ENCODE results near the gene CACNA1C.

The CACNA1C gene

DNA sequence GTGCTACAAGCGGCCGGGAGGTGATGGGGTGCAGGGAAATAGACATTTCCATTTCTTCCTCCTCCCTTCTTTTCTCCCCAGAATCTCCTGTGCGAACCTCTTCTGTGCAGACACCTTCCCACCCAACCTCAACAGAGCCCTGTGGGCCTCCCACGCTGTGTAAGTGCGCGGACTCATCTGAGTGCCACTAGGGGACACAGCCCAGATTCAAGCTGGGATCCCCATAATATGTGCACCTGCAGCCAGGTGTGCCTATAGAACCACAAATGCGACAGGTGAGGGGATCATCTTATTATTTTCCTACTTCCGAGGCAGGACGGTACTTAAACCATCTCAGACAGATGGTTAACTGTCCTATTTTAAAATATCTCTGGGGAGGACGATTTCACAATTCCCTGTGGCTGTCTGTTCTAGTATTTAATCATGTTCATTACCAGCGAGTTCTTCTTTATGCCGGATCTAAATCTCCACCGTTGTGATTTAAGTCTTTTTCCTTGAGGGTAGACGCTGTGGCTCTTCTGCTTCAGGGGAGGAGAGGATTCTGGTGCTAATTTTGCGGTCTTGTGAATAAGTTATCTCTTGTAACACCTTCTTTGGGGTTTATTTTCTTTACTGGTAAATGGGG lies 17.2 kb upstream of the CACNA1C start:
- DNase-seq, result no peak

- DNase-seq, result no peak
Observed at GRCh38 chr12:2039034-2039433, 13.8 kb upstream of the CACNA1C start.

DNA sequence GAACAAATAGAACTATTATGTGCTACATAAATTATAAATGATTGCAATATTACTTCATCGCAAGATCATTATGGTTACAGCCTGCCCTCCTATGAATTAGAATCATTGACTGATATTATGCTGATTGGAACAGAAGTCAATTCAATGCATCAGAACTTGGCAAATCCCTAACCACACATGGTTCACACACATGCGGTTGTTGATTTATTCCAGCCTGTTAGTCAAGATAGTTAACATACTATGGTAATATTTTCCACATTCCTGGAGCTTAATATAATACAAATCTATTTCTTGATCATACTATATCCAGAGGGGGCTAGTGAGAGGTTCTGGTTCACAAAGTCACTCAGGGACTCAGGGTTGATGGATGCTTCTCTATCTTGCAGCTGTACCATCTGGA lies 9.7 kb upstream of the CACNA1C start:
- no peak for DNase-seq

GRCh38 chr12:2044165-2044564 lies 8.6 kb upstream of the CACNA1C start:
- no peak for DNase-seq

DNA sequence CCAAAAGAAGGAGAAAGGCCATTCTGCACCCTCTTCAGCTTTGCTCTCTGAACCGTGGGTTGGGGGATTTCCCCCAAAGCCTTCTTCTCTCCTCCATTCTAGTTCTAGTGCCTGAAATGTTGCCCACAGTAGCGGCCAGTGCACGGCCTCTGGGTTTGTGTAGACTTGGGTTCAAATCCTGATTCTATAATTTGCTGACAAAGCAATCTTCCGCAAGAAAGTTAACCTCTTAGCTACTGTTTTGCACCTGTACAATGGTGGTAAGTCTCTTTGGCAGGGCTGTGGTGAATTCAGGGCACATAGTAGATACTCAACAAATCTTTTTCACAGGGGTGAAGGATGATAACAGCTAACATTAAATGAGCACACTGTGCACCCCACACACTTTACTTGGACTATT lies 5.8 kb upstream of the CACNA1C start:
- no peak for DNase-seq

GRCh38 chr12:2047752-2048151 lies 5.0 kb upstream of the CACNA1C start:
- no peak for DNase-seq

- DNase-seq, result no peak
Observed at GRCh38 chr12:2049604-2050540, 2.9 kb upstream of the CACNA1C start.

DNA sequence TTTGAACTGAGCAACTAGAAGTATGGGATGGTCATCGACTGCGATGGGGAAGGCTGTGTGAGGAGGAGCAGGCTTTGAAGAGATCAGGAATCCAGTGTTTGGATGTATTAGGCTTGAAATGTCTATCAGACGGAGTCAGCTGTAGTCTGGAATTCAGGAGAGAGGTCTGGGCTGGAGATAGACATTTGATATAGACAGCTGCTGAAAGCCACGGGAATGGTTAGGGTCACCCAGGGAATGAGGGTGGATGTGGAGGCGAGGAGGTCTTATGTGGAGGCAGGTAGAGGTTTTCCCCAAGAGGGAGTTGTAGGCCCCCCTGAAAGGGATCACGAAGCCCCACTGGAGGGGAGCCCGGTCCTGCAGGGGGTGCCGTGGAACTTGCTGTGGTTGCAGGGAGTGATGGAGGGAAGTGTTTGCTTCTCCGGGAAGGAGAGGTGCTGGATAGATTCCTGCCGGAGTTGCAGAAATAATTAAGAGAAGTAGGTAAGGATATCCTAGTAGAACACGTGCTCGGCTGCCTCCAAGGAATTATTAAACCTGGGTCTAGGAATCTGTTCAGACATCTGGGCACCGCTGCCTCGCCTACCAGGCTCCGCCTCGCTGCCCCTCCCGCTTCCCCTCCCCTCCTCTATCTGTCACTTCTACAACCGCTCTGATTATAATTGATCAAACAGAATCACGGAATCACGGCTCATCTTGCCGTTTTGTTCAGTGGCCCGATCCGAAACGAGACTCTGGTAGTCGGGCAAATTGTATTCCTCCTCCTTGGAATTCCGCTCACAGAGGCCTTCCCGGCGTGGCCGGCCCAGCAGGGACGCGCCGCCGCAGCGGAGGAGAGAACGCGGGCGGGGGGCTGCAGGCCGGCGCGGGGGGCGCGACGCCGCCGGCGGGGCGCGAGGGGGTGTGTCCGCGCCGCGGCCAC lies 826 bp upstream of the CACNA1C start:
- DNase-seq, result no peak

- DNase-seq, result no peak
Observed at GRCh38 chr12:2053691-2054090, 904 bp downstream of the CACNA1C start.

DNA sequence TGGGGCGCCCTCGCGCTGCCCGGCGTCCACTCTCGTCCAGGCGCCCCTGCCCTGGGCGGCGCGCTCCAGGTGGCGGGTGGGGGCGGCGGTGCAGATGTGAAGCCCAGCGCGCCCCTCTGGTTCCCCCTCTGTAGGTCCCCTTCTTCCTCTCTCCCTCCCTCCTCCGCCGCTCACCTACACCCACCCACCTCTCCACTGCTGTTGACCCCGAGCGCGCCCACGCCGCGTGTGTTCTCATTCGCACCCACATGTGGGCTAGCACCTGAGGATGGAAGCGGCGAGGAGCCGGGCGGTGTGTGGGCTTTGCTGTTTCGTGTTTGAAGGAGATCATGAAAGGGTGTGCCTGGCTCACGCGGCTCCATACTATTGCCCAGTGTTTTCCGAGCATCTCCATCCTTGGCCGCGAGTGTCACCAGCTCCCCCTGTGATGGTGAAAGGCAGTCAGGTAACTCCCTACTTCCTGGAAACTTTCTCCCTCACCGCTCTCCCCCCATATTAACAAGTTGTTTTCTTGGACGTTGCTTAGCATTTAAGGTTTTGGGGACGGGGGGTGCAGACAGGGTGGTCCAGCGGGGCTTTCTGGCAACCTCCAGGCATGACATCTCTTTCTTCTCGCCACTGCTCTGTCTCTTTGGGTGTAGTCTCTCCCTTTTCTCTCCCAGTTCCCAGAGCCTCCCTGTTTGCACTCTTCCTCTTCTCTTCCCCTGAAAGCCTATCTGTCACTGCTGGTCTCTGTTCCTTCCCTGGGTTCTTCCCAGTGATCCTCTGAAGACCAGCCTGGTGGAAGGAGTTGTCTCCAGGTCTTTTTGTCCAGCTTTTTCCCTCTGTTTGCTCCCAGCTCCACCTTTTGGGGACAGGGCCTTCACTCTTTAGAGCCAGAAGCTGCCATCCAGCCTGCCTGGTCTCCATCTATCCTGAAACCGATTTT lies 1.6 kb downstream of the CACNA1C start:
- DNase-seq, result no peak

GRCh38 chr12:2057041-2057794 lies 4.4 kb downstream of the CACNA1C start:
- DNase-seq, result no peak

DNA sequence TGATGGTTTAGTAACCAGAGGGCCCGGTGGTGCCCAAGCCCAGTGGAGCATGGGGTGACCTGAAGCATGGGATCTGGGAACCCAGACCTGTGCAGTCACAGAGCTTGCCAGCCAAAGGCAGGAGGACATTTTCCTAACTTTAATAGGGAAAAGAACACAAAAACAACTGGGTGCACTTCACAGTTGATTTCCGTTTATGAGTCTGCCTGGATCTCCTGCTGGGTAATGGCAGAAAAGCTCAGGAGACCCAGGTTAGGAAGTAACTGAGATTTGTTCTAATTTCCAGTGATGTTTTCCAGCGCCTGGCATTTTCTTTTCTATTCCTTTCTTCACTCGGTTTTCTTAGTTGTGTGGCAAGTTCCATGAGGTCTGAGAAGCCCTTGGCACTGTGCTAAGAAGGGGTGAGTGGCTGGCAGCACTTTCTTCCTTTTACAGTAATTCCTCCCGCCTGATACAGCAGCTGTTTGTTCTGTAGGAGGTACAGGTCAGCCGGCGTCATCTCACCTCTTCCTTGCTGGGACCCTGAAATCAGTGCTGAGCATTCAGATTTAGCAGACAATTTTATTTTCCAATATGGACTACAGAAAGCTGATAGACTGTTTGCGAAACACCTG lies 5.1 kb downstream of the CACNA1C start:
- DNase-seq, result no peak

DNA sequence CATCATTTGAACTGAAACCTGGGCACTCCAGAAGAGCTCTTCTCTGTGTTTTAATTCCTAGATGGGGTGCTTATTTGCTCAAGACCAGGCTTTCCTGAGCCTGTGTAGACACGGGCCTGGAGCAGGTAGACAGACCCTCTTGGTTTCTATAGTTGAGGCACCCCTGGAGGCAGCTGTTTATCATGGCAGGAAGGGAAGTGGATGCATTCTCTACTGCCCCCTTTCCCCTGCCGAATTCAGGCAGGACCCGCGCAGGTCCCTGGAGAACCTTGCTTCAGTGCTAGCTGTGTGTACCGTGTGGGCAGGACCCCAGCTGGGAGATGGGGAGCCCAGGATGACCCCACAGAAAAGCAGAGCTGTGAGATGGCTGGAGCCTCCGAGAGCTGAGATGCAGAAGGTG lies 6.0 kb downstream of the CACNA1C start:
- DNase-seq, result no peak

- DNase-seq, result no peak
Observed at GRCh38 chr12:2061402-2061801, 8.6 kb downstream of the CACNA1C start.

- DNase-seq, result no peak
Observed at GRCh38 chr12:2064071-2064507, 11.3 kb downstream of the CACNA1C start.

- DNase-seq, result no peak
Observed at GRCh38 chr12:2068653-2069052, 15.9 kb downstream of the CACNA1C start.

GRCh38 chr12:2070440-2071045 lies 17.8 kb downstream of the CACNA1C start:
- DNase-seq, result no peak

- no peak for DNase-seq
Observed at GRCh38 chr12:2074792-2075191, 22.0 kb downstream of the CACNA1C start.

GRCh38 chr12:2075508-2076195 lies 22.9 kb downstream of the CACNA1C start:
- no peak for DNase-seq

- no peak for DNase-seq
Observed at GRCh38 chr12:2076196-2076570, 23.4 kb downstream of the CACNA1C start.
